LNCaP clone FGC (cell line): ENCODE data around the gene ELMO1.

Source experiments
- DNase-seq: peaks from one replicate; pipeline ENCODE4 v3.0.0-alpha.2; 2011; ENCODE audit warnings: low read depth
- H3K4me3 ChIP-seq: 2 replicates; pipeline ENCODE4 v1.5.1; 2011; ENCODE audit warnings: mild to moderate bottlenecking, low read depth, low read length, control low read depth
- CTCF ChIP-seq: IDR thresholded peaks from 2 replicates; pipeline ENCODE4 v1.5.1; 2012; ENCODE audit warnings: mild to moderate bottlenecking; ENCODE audit not compliant: control insufficient read depth, insufficient read depth; ENCODE audit errors: extremely low read depth

Gene ELMO1

DNA sequence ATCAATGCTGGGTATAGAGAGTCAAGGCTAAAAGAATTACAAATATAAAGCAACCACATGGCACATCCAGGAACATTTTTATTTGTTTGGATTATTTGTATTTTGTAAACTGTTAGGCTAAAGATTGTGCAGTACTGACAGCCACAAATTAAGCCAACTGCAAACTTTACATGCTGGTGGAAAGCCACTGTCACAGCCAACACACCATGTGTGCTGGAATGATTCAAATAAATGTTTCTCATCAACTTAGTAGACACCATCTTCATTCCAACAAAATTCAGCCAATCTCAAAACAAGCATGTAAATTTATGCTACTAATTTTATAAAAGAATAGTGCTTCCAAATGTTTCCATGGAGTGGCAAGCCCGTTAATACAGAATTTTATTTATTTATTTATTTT lies 211.8 kb downstream of the ELMO1 start:
- no peak for TF ChIP-seq CTCF
- no peak for DNase-seq
- no peak overlapping the region for H3K4me3 ChIP-seq

- no peak overlapping the region for H3K4me3 ChIP-seq
- TF ChIP-seq CTCF = no peak
- DNase-seq = no peak
These were observed 212.9 kb downstream of the ELMO1 start for GRCh38 chr7:37235813-37236212.

DNA sequence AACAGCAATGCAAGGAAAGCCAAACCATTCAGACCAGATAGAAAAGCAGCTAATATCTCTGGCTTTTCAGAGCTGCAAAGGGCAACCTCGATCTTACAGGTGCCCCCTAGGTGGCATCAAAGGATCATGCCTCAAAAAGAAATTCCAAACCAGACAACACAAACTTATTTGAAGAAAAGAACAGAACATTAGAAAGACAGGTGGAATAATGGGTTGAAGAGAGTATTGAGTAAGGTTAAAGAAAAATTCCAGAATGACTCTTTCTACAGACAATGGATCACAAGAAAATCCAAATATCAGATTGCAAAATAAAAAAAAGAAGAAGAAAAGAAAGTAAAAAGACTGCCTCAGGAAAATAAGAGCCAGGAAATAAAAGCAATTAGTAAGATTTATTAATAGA lies 213.7 kb downstream of the ELMO1 start:
- TF ChIP-seq CTCF = peak; percentile 86
- H3K4me3 ChIP-seq = no peak overlapping the region
- DNase-seq = peak; percentile 17

DNA sequence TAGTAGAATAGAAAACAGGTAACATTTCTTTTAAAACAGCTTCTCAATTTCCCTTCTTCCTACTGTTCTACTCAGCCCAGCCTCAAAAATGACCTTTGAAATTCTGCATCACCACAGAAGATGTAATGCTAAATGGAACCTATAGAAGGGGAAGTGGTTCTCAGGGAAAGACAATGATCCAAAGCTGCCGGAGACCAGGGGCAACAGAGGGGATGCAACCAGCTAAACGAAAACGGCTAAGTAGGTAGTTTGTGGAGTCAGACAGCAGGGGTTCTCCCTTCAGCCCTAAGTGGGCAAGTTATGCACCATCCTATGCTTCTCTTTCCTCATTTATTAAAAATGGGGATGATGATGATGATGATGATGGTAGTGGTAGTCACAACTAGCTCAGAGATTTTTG lies 214.3 kb downstream of the ELMO1 start:
- DNase-seq = no peak
- H3K4me3 ChIP-seq = no peak overlapping the region
- TF ChIP-seq CTCF = no peak

DNA sequence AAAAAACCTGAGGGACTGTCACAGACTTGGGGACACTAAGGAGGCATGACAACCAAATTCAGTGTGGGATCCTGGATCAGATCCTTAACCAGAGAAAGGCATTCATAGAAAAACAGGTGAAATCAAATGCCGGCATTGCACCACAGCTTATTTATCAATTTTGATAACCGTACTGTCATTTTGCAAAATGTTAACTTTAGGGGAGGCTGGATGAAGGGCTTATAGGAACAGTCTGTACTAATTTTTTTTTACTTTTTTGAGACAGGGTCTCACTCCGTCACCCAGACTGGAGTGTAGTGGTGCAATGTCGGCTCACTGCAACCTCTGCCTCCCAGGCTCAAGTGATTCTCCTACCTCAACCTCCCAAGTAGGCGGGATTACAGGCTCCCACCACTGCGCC lies 217.1 kb downstream of the ELMO1 start:
- DNase-seq = no peak
- no peak for TF ChIP-seq CTCF
- no peak overlapping the region for H3K4me3 ChIP-seq

- no peak overlapping the region for H3K4me3 ChIP-seq
- no peak for DNase-seq
- TF ChIP-seq CTCF = no peak
These were observed 218.4 kb downstream of the ELMO1 start for GRCh38 chr7:37230221-37230620.

DNA sequence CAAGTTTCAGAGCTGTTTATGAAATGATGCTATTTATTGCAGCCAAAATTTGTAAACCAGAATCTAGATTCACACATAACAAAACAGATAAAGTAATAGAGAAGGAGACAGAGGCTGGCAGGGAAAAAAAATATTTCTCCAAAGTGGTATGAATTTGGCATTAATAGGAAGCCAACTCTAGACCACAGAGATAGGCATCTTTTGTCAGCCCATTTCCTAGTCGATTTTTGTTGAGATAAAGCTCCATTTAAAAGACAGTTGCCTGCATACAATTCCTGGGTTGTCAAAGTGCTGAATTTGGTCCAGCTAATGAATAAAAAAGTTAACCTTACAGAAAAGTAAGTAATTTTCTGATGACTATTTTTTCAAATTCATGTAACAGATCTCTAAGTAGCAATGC lies 219.3 kb downstream of the ELMO1 start:
- no peak for DNase-seq
- no peak for TF ChIP-seq CTCF
- no peak overlapping the region for H3K4me3 ChIP-seq
